HG03521 (cell line): Measurements from ENCODE around the gene WDR93.
"Not testable (repeated sequence)": the region's sequence is repeated elsewhere in the genome, so short reads cannot be mapped to it uniquely, and the experiment has no call there.

Experiments
- ATAC-seq: cut with Tn5 transposase; IDR thresholded peaks from one replicate; pipeline ENCODE4 v1.9.1; 2021; ENCODE audit warnings: mild to moderate bottlenecking, moderate library complexity; ENCODE audit not compliant: unreplicated experiment

Gene WDR93

GRCh38 chr15:89767411-89767915 is 76.9 kb downstream of the WDR93 start:
- ATAC-seq, result no peak

- ATAC-seq, result no peak
Observed at GRCh38 chr15:89768071-89768500, 77.5 kb downstream of the WDR93 start.

GRCh38 chr15:89769366-89769765 is 78.8 kb downstream of the WDR93 start:
- no peak for ATAC-seq

GRCh38 chr15:89770041-89770440 is 79.4 kb downstream of the WDR93 start:
- no peak for ATAC-seq

GRCh38 chr15:89772932-89773583 is 82.4 kb downstream of the WDR93 start:
- no peak for ATAC-seq

GRCh38 chr15:89774492-89774891 is 83.9 kb downstream of the WDR93 start:
- no peak for ATAC-seq

GRCh38 chr15:89775815-89776214 is 85.2 kb downstream of the WDR93 start:
- no peak for ATAC-seq

- peak; percentile 68 for ATAC-seq
Observed at GRCh38 chr15:89776274-89777072, 85.9 kb downstream of the WDR93 start, which contains the start of gene MESP2. TSS of gene MESP2 (plus strand) at chr15:89776332. CDS start at chr15:89776358, 26 bp downstream.

- no peak for ATAC-seq
Observed at GRCh38 chr15:89777073-89777751, 86.6 kb downstream of the WDR93 start.

GRCh38 chr15:89777782-89778380 is 87.3 kb downstream of the WDR93 start:
- ATAC-seq, result no peak

- ATAC-seq, result no peak
Observed at GRCh38 chr15:89778861-89779260, 88.2 kb downstream of the WDR93 start.

- ATAC-seq, result no peak
Observed at GRCh38 chr15:89780601-89781000, 90.0 kb downstream of the WDR93 start.

- no peak for ATAC-seq
Observed at GRCh38 chr15:89781055-89781454, 90.4 kb downstream of the WDR93 start.

- ATAC-seq, result no peak
Observed at GRCh38 chr15:89781891-89782618, 91.4 kb downstream of the WDR93 start.

- not testable (repeated sequence) for ATAC-seq
Observed at GRCh38 chr15:89782619-89782950, 92.0 kb downstream of the WDR93 start.

GRCh38 chr15:89783111-89783860 is 92.7 kb downstream of the WDR93 start:
- no peak for ATAC-seq

GRCh38 chr15:89783861-89784685 is 93.5 kb downstream of the WDR93 start:
- no peak for ATAC-seq

GRCh38 chr15:89784686-89784960 is 94.0 kb downstream of the WDR93 start:
- no peak for ATAC-seq
